ENCODE measurements around the gene KRTAP2-4. TPM values are rescaled to one million over a fixed set of nuclear protein-coding genes. Genes with fewer than 3 reads are reported as not detected.
A peak's percentile ranks its signal among the peaks of the same experiment; 100 is the strongest.

KRTAP2-4 gene
- total RNA-seq, 1 donor from 2014 or later = not detected

GRCh38 chr17:41026715-41027471 lies 38.8 kb downstream of the KRTAP2-4 start, which contains the start of gene KRTAP1-5:
KRTAP1-5 (minus strand) TSS chr17:41027208; CDS start chr17:41027155, 53 bp downstream.
- H3K9me3 ChIP-seq = no peaks in the 10 kb centered on the region
- no peaks in the 10 kb centered on the region for H3K27me3 ChIP-seq
- intact Hi-C loops (cut with DNase I) = no loop called here
- H3K27ac ChIP-seq = peak within 1 kb of the TSS; percentile 48
- peak in 1 of 2 donors; percentile 58 for TF ChIP-seq POLR2AphosphoS5 (IDR thresholded peaks at IDR 0.05; ENCODE audit: insufficient read depth in 1 of 2, low read depth in 1 of 2)
- TF ChIP-seq CTCF (IDR thresholded peaks at IDR 0.05) = no peak
- no peak within 1 kb of the TSS for H3K4me3 ChIP-seq
- H3K36me3 ChIP-seq = no peaks in the 10 kb centered on the region
- H3K4me1 ChIP-seq = peaks cover 9% of the 10 kb centered on the region
- DNase-seq (ENCODE audit: extremely low spot score in 2 of 2) = no peak

DNA sequence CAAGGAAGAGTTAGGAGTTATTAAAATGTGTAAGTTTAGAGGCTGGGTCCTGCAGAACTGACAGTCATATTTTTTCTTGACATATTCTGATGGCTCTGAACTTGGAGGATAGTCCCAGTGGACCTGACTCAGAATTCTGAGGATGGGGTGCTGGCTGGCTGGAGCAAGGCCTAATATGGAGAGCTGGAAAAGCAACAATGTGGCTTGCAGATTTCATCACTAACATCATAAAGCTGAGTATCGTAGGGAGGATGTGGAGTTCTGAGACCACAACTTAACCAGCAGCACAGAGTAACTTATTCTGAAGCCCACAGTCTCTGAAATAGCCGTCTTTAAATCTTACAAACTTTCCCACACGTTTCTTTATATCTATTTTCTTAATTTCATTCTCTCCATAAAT lies 41.0 kb downstream of the KRTAP2-4 start:
- TF ChIP-seq CTCF (IDR thresholded peaks at IDR 0.05) (no peak), POLR2AphosphoS5 (IDR thresholded peaks at IDR 0.05; ENCODE audit: insufficient read depth in 1 of 2, low read depth in 1 of 2) (no peak), POLR2A (IDR thresholded peaks at IDR 0.05) (no peak)
- Histone ChIP-seq H3K27me3 (no peaks in the 10 kb centered on the region), H3K36me3 (no peaks in the 10 kb centered on the region), H3K4me3 (no peak overlapping the region), H3K9me3 (no peaks in the 10 kb centered on the region), H3K4me1 (peaks cover 9% of the 10 kb centered on the region), H3K27ac (no peak overlapping the region)
- intact Hi-C loops (cut with DNase I) = no loop called here
- no peak for DNase-seq (ENCODE audit: extremely low spot score in 2 of 2)

DNA sequence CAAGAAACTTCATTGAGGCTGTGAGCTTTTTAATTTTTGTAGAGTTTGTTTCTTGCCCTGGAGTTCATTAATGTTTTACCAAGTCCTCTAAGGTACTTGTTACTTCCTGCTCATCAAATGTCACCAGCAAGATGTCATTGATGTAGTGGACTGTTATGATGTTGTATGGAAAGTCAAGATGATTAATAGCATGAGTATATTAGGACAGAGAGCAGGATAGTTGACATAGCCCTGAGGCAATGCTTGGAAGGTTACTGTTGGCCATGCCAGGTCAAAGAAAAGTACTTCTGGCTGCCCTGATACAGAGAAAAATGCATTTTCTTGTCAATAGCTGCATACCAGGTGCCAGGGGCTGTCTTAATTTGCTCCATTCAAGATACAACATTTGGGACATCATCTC lies 45.3 kb downstream of the KRTAP2-4 start:
- TF ChIP-seq POLR2AphosphoS5 (IDR thresholded peaks at IDR 0.05; ENCODE audit: insufficient read depth in 1 of 2, low read depth in 1 of 2) (no peak), POLR2A (IDR thresholded peaks at IDR 0.05) (no peak), CTCF (IDR thresholded peaks at IDR 0.05) (no peak)
- intact Hi-C loops (cut with DNase I) = no loop called here
- no peak overlapping the region for H3K4me3 ChIP-seq
- H3K27ac ChIP-seq = no peak overlapping the region
- no peaks in the 10 kb centered on the region for H3K4me1 ChIP-seq
- H3K9me3 ChIP-seq = no peaks in the 10 kb centered on the region
- no peaks in the 10 kb centered on the region for H3K27me3 ChIP-seq
- no peaks in the 10 kb centered on the region for H3K36me3 ChIP-seq
- DNase-seq (ENCODE audit: extremely low spot score in 2 of 2) = no peak

DNA sequence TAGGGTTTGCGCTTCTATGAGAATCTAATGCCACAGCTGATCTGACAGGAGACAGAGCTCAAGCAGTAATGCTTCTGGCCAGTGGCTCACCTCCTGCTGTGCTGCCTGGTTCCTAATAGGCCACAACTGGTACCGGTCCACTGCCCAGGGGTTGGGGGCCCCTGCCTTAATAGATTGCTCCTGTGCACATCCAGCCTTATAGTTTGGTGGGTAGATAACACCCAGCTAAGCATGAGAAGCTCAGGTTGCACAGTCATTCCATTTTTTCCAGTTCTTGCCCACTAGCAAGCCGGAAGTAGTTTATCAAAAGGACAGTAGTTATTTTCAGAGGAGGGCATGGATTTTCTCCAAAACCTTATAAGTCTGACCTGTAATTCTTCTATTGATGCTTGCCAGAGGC lies 46.3 kb downstream of the KRTAP2-4 start:
- Histone ChIP-seq H3K27me3 (no peaks in the 10 kb centered on the region), H3K4me1 (no peaks in the 10 kb centered on the region), H3K27ac (no peak overlapping the region), H3K36me3 (no peaks in the 10 kb centered on the region), H3K9me3 (no peaks in the 10 kb centered on the region), H3K4me3 (no peak overlapping the region)
- intact Hi-C loops (cut with DNase I) = no loop called here
- TF ChIP-seq POLR2AphosphoS5 (IDR thresholded peaks at IDR 0.05; ENCODE audit: insufficient read depth in 1 of 2, low read depth in 1 of 2) (no peak), CTCF (IDR thresholded peaks at IDR 0.05) (no peak), POLR2A (IDR thresholded peaks at IDR 0.05) (no peak)
- no peak for DNase-seq (ENCODE audit: extremely low spot score in 2 of 2)

DNA sequence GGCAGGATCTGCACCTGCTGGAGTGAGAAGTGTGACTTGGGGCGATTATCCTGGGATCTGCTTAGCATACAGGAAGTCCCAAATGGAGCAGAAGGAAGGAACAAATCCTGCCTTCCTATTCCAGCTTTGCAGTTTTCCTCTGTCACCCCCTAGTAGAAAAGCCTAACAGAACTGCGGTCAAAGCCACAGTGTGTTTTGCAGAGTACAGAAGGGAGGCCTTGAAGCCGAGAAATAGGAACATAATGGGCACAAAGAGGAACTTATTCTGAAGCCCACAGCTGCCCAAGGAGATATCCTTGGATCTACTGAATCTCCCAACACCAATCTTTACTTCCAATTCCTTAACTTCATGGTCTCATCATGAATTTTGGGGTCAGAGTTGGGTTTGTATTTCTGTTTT lies 47.1 kb downstream of the KRTAP2-4 start:
- no peaks in the 10 kb centered on the region for H3K36me3 ChIP-seq
- TF ChIP-seq POLR2A (IDR thresholded peaks at IDR 0.05) = no peak
- TF ChIP-seq CTCF (IDR thresholded peaks at IDR 0.05) = no peak
- TF ChIP-seq POLR2AphosphoS5 (IDR thresholded peaks at IDR 0.05; ENCODE audit: insufficient read depth in 1 of 2, low read depth in 1 of 2) = no peak
- H3K4me3 ChIP-seq = no peak overlapping the region
- H3K27me3 ChIP-seq = no peaks in the 10 kb centered on the region
- no peak overlapping the region for H3K27ac ChIP-seq
- no peak for DNase-seq (ENCODE audit: extremely low spot score in 2 of 2)
- H3K9me3 ChIP-seq = no peaks in the 10 kb centered on the region
- H3K4me1 ChIP-seq = peaks cover 4% of the 10 kb centered on the region
- intact Hi-C loops (cut with DNase I) = no loop called here

Measured in vagina (tissue), 2 donors.